Measurements from ENCODE around the gene PPIA.

DNA sequence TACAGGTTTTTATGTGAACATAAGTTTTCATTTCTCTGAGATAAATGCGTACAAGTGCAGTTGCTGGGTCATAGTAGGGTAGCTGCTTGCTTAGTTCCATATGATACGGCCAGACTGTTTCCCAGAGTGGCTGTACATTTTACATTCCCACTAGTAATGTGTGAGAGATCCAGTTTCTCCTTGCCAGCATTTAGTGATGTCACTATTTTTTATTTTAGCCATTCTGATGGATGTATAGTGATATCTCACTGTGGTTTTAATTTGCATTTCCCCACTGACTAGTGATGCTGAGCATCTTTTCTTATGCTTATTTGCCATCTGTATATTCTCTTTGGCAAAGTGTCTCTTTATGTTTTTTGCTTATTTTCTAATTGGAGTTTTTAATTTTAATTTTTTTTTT, 43.7 kb upstream of the PPIA start:
- no peak for TF ChIP-seq POLR2AphosphoS5 (IDR thresholded peaks at IDR 0.05; ENCODE audit: low read depth, low read length)
- TF ChIP-seq POLR2A (IDR thresholded peaks at IDR 0.05; ENCODE audit: low read depth, low read length) = no peak
- no peak for TF ChIP-seq TAF1 (IDR thresholded peaks at IDR 0.05; ENCODE audit: borderline replicate concordance, low read depth, low read length)
